Stimulated activated CD4-positive, alpha-beta T cell treated with anti-CD3 and anti-CD28 coated beads, Interleukin-4, amount 100 ng/mL, for 48 hours (primary cell): ENCODE results near the gene ZNF197.
A peak's percentile ranks its signal among the peaks of the same experiment; 100 is the strongest.
"Not testable (repeated sequence)": the region's sequence is repeated elsewhere in the genome, so short reads cannot be mapped to it uniquely, and the experiment has no call there.

Experiments used
- DNase-seq, 2 donors: peaks; one replicate each; pipeline ENCODE4 v3.0.0-alpha.2; 2020; ENCODE audit warnings: low read depth in 2 of 2

The ZNF197 gene

DNA sequence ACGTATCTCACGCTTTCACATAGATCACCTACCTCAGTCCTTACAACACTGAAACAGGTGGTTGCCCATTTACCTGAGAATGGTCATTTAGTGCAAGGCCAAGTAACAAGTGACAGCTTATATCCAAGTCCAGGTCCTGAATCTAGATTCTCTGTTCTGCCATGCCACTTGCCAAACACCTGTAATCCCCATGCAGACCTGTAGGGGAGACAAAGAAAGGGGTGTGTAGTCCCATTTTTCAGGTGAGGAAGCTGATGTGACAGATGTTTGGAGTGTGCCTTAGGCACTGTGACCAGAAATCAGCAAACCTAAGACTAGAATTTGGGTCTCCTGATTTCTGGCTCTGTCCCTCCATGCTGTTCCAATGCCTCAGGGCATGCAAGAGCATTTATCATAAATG lies 36.4 kb downstream of the ZNF197 start:
- no peak for DNase-seq

GRCh38 chr3:44665173-44665572 lies 40.3 kb downstream of the ZNF197 start:
- no peak for DNase-seq

DNA sequence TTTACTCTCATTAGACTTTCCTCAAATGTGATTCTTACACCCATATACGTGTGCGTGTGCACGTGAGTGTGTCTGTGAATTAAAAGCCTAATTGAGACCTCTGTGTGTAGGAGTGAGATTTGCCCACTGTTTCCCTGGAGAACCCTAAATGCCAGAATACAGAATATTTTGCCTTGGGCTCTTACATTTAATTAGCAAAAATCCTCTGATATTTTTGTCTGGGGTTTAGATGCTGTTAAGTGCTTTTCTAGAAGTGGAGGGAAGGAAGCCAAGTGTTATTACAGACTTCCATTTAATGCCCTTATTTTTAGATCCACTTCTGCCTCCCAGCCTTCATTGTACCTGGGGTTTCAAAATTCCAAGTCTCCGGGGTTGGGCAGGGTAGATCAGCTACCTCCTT lies 41.5 kb downstream of the ZNF197 start:
- no peak for DNase-seq

DNA sequence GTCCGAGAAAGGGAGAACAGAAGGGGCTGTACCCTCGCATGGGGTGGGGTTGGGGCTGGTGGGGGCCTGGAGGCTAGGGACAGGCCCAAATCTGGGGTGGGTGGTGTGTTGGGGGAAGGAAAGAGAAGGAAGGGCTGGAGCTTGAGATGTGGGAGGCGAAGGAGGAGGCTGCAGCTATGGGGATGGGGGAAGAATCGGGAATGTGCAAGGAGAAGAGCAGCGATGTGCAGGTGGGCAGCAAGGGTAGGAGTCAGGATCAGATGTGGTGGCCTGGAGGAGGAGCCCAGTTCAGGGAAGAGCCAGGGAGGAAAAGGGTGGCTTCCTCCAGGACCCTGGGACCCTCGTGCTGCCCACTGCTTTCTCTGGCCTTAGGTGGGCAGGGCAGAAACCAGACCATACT lies 44.9 kb downstream of the ZNF197 start:
- DNase-seq = no peak

DNA sequence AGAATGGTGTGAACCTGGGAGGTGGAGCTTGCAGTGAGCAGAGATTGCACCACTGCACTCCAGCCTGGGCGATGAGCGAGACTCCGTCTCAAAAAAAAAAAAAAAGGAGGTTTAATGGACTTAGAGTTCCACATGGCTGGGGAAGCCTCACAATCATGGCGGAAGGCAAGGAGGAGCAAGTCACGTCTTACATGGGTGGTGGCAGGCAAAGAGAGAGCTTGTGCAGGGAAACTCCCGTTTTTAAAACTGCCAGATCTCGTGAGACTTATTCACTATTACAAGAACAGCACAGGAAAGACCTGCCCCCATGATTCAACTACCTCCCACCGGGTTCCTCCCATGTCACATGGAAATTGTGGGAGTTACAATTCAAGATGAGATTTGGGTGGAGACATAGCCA lies 48.6 kb downstream of the ZNF197 start:
- not testable (repeated sequence) for DNase-seq

GRCh38 chr3:44674211-44674610 lies 49.4 kb downstream of the ZNF197 start:
- DNase-seq = no peak

GRCh38 chr3:44678480-44679116 lies 53.8 kb downstream of the ZNF197 start:
- no peak for DNase-seq

DNA sequence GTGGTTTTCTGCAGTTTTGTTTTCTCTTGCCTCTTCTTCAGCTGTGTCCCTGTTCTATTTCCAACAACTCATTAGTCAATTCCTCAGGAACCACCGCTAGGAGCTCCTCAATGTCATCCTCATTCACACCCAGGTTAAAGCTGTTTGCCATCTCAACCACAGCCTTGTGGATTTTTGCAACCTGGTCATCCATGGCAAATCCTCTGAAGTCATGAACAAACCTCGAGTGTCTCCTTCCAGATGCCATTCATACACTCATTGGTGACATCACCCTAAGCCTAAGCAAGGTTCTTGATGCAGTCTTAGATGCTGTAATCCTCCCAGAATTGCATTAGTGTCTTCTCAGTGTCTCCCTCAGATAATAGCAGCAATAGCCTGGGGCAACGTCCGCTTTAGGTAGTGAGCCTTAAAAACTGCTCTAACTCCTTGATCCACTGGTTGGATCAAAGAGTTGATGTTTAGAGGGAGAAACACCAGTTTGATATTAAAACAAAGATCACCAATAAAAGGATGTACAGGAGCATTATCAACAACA lies 56.2 kb downstream of the ZNF197 start:
- no peak for DNase-seq

GRCh38 chr3:44682182-44682896 lies 57.5 kb downstream of the ZNF197 start:
- DNase-seq = no peak

GRCh38 chr3:44685128-44685800 lies 60.4 kb downstream of the ZNF197 start:
- DNase-seq = peak; percentile 11 to 47

GRCh38 chr3:44687898-44688297 lies 63.1 kb downstream of the ZNF197 start:
- no peak for DNase-seq
